Endothelial cell of hepatic sinusoid (primary cell): ENCODE measurements around the gene NUDT12.

Source experiments
- in situ Hi-C: cut with HindIII; loops from 2 replicates; pipeline ENCODE4 v1.10.0; 2017; ENCODE audit warnings: low sequenced_read_pairs

Gene NUDT12

DNA sequence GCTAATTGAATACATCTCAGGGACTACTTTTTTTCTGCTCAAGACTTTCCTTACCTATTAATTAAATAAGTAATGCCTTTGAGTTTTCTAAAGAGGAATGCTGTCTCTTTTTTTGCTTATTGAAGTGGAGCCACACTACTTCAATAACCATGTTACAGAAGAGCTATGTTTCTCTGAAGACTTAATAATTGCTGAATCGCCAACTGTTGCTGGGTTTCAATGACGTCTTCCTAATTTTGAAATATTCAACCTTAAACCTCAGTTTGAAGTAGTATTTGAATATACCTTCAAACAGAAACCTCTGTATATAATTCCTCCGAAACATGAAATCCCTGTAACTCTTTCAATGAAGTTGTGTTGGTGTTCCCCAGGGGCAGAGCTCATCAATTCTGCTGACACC lies 21.0 kb downstream of the NUDT12 start:
- in situ Hi-C loops, result no loop called here

DNA sequence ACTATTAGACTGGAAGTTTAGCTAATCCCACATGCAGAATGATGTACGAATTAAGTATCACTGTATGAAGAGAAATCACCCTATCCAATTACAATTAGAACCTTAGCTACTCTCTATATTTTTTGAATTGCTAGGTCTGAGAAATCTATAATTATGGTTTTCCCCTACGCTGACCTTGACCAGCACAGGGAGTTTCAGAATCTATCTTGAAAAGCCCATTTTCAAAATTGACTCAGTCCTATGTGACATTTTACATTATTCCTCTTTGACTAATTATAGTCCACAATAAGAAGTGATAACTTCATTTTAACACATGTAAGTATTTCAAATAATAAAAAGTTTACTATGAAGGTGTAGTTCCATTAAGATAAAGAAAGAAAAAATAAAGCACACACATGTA lies 21.5 kb downstream of the NUDT12 start:
- in situ Hi-C loops, result no loop called here

DNA sequence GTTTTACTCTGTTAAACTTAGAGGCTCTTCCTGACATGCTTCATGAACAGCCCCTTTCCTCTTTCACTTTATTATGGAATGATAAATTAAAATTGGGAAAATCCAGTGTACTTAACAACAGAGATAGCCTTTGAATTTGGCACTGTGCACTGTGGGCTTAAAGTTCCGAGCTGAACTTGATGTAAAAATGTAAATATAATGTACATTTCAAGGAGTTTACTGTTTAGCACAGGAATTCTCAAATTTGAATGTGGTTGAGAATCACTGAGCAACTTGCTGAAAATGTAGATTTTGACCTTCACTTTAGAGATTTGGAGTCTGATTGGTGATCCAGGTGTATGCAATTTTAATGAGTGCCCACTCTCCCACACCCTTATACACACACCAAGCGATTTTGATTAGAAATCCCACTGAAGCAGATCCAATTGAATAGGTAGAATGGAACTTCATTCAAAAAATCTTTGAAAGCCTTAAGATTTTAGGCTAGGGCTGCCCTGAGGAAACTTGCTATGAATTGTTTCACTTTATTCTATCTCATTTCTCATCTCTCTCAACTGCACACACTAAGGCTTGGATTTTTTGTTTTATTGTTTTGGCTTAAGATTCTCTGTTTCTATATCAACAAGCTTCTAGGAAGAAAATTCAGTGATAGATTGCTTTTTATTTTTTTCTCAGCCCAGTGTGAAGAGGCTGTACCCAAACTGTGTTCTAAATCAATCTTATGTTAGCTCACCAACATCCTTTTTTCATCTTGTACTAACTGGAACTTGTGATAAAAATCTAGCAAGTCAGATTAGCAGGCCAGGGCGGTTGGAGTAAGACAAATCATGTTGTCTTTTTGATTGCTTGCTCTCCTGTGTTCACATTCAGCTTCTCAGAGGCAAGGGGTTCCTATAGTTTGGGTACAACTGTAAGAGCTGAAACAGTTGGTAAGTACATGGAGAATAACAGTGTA lies 22.9 kb downstream of the NUDT12 start:
- in situ Hi-C loops, result no loop called here

DNA sequence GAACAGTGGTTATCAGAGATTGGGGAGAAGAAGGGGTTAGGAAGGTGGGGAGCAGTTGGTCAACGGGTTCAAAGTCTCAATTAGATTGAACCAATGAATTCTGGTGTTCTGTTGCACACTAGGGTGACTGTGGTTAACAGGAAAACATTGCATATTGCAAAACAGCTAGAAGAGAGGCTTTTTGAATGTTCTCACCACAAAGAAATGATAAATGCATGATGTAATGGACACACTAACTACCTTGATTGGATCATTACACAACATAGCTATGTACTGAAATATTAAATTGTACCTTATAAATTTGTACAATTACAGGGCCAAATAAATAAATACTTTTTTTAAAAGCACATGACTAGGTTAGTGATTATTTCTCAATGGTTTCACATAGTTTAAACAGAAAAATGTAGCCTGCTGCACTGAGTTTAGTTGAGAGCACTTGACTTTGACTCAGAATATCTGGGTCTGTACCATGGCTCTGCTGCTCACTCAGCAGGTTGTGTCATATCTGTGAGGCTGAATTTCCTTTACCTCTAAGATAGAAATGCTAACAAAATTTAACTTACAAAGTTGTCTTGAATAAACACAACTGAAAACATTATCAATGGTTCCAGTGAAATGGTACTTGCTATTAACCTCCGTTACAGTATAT lies 30.4 kb downstream of the NUDT12 start:
- in situ Hi-C loops, result no loop called here

DNA sequence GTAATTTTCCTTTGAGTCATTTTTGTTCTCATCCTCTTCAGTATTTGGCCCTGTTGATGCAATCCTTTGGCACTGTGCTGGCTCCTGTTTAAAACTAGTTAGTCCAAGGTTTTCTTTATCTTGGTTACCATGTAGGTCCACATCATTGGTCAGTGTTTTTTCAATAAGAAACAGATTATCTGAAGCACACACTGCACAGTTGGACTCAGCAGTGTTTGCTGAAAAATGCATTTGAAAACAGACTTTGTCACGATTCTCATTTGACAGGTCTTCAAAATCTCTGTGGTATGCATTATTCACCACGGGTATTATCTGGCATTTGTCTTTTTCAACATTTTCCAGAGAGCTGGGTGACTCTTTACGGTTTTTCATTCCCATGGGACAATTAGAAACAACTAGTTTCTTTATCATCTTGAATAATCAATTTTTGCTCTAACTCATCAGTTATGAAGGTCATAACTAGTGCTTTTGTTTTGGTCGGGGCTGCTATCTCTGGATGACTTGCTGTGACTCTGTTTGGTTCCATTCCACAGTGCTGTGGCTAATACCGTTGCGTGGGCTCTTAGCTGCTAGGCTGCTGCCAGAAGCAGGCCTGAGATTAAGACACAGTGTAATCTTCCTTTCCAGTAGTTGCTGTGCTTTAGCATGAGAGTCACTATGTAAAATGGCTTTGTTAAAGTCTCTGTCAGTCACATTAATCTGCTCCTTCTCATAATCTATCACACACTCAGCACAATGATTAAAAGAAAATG lies 36.2 kb downstream of the NUDT12 start:
- in situ Hi-C loops, result no loop called here

DNA sequence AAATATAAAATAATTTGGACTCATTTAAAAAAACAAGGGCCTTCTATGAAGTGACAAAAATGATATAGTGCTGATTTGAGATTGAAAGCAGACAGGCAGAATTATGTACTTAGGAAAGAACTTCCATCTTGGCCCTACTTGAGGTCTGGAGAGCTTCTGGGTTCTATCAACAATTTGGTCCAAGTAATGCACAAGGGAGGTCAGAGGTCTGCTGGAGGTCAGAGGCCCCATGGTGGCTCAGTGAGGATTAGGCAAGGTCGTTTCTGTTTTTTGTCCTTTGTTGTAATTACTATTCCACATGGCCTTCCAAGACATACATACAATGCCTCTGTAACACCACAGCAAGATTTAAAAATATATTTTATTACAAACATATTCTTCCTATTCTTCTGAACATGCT lies 37.2 kb downstream of the NUDT12 start:
- in situ Hi-C loops, result no loop called here

DNA sequence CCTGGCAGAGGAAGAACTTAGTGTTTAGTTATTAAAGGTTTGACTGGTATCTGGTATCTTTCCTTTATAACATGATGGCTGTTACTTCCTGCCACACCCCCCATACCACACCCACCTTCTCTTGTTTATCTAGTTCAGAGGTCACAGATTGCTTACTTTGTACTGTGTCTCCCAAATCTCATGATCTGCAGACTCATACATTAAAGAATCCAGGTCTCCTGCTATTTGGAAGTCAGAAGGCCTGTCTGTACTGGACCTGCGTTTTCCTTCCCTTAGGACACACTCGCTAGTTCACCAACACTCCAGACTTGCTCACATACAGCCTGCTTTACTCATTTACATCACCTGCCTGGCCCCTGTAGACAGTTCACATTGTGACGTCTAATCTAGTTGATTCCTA lies 39.3 kb downstream of the NUDT12 start:
- in situ Hi-C loops, result no loop called here

DNA sequence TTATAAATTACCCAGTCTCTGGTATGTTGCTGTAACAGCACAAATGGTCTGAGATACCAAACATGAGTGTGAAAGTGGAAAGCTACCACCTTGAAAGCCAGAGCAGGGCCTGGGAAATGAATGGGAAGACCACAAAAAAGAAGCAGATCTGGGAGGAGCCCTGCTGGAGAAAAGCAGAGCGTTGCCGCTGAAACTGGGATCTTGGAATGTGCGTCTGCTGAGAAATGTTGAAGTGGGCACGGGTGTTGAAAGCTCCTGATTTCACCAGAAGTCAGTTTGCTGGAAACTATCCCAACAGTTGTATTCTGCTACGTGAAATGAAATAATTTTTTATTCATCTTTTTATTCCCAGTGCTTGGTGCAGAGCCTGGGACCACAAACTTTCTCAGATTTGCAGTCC lies 40.0 kb downstream of the NUDT12 start:
- in situ Hi-C loops, result no loop called here

DNA sequence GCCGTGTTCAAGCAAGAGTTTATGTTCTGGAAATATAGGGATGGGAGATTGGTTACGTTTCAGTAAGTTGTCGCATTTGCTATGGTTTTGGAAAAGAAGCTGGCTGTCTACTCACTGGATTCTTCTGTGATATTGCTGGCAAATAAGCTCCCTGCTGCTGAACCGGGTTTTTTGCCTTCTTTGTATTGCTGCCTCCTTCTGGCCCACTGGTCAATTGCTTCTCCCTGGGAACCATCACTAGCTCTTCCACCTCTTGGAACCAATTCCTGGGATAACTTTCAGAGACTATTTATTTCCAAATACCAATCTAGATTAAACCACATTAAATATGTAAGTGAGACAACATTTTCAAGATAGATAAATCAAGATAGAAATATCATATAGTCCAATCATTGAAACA lies 43.0 kb downstream of the NUDT12 start:
- in situ Hi-C loops, result no loop called here

DNA sequence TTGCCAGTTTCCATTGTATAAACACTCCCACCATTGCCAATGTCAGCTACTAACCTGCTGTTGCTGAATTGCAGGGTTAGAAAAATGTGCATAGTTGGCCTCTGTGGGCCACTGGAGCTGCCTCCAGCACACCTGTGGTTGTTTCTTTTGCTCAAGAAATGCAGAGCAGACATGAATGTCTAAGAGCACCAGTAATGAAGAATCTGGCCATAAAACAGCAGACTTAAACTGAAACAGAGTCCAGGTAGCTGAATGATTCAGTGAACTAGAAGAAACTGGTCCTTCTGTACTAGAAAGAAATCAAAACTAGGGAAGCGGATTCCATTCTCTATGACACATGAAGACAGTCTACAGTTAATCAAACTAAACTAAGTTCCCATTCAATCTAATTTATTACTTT lies 48.2 kb downstream of the NUDT12 start:
- in situ Hi-C loops, result no loop called here

DNA sequence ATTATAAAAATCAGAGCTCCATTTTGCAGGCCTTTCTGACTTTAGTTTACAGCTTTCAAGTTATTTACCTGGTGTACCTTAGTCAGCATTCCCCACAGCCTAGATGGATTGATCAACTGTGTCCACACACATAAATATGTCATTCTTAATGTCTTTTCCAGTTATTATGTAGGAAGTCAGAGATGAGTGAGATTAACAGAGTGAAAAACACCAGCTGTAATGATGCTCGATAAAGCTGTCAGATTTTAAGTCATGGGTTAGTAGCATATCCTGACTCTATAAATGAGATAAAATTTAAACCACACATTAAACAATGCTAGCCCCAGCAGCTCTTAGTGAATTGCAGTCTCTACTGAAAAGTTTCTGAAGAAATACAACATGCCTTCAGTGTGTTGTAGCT lies 48.9 kb downstream of the NUDT12 start:
- in situ Hi-C loops, result no loop called here

DNA sequence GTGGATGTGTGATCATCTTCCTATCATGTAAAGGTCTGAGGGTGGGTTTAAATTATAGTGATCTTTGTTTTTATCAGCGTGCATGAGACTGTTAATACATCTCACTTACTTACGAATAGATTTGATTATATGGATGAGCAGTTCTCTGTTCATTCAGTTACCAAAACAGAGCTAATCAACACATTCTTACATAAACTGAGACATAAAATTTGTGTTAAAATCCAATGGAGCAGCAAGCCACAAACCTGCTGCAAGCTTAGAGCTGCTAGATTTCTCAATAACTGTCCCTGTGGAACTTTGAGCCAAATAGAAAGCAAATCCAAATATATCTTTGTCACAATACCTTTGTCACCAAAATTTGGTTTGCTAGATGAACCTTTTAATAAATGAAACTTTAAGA lies 50.1 kb downstream of the NUDT12 start:
- in situ Hi-C loops, result no loop called here

DNA sequence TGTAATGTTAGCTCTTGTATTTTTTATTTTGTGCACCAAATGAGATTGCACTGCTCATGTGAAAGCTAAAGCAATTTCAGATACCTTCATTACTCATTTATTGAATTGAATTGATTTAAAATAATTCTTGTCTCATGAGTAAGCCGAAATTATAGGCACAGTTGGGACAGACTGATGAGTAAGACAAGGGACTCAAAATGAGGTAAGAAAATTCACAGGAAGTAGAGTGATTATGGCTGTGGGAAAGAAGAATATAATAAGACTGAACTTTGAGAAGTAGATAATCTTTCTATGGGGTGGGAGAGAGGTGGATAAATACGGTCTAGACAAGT lies 51.1 kb downstream of the NUDT12 start:
- in situ Hi-C loops, result no loop called here

DNA sequence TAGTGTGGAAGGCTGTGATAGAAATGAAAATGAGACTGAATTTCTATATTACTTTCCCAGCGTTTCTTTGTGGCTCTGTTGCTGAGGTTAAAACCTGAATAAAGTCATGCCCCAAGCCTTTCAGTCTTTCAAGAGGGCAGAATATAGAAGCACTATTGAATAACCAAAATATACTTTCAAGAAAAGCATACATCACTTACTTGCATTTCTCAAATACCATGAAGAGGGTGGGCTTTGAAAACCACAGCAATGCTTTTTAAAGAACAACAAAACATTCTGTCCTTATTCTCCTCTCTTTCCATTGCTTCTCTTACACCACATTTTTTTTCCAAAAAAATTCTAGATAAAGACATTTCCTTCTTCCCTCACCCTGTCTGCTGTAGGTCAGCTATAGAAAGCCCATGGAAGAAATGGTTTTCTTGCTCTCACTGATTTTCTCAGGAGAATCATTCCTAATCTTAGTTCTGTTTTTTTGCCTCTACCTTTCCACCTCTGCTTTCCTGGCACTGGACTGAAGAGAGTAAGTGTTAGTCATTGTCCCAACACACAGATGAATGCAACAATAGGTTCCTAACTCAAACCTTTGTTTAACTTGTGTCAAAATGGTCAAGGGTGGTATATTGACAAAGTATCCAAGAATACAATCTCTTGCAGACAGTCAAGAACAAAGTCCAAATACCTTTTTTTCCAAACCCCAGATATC lies 51.6 kb downstream of the NUDT12 start:
- in situ Hi-C loops, result no loop called here

DNA sequence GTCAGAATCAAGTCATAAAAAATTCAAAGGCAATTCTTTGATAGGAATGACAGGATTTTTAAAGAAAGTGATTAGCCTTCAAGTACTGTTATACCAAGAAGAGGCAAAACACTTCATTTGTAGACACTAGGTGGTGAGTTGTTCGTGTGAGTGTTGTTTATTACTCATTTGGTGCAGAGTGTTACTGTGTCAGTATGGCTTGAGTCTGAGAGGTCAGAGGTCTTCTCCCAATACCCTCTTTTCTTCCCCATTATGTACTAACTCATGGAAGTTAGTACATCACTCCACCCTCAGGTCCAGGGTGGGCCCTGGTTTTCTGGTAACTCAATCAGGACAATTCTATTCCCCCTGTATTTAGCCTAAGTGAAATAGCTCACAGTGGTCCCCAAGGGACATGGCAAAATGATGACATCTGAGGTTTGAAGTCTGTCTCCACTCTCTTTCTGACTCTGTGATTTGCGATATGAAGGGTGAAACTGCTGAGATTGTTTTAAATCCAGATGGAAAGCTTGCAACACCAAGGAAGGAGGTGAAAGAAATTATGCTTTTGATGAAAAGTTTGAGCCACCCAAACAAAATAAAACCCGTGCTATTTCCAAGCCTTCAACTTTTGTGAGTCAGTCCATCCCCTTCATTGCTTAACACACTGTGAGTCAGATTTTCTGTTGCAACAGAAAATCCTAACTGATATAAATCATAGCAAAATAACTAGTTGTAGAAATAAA lies 56.8 kb downstream of the NUDT12 start:
- in situ Hi-C loops, result loop anchor here (10.0 kb wide), 1 partner anchor 239 kb away; no protein-coding TSS in a partner anchor

DNA sequence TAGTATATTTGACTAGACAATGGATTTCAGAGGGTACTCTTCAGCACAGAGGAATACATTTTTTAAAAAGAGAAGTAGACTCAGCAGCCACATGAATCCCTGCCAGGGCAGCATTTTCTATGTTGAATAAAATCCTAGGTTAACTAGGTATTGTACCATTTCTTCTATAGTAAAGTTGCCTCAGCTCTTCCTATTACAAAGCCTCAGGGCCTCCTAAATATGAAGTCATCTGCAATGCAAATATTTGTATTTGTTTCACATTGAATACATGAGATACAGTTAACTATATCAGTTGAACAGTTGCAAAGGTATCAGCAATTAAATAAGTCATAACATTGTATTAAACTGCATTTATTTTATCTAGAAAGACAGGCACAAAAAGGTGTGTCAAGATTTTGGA lies 59.5 kb downstream of the NUDT12 start:
- in situ Hi-C loops, result loop anchor here (10.0 kb wide), 1 partner anchor 242 kb away; no protein-coding TSS in a partner anchor

DNA sequence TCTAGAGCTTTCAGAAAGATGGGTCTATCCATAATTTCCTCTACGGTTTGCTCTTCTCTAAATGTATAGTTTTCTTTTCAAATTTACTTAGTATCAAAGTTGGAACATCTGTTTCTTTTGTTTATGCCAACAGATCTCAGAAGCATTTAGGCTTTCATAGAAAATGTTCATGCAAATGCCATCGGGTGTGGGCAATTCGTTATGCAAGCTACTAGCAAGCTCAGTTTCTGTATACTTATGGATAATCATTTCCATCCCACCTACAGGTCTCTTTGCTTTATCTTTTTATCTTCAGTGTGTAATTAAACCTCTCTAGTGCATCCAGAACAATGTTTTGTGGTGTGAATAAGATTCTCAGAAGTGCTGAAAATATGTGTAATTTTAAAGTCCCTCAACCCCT lies 59.9 kb downstream of the NUDT12 start:
- in situ Hi-C loops, result loop anchor here (10.0 kb wide), 1 partner anchor 242 kb away; no protein-coding TSS in a partner anchor
